Tibial nerve (tissue), 4 donors: ENCODE results near the gene ITPRID1.

ENCODE experiments used
- EP300 ChIP-seq, 2 donors: sonication (generic); formaldehyde crosslinking; IDR thresholded peaks; one replicate each; pipeline ENCODE4 v1.6.1; 2017; ENCODE audit warnings: antibody characterized with exemption in 2 of 2, mild to moderate bottlenecking in 1 of 2
- POLR2A ChIP-seq, 2 donors: fragments of 450-650 bp; IDR thresholded peaks; one replicate each; pipeline ENCODE4 v1.6.1; 2017; ENCODE audit warnings: antibody characterized with exemption in 2 of 2, mild to moderate bottlenecking in 2 of 2, moderate library complexity in 2 of 2
- TF ChIP-seq, protein P1 (sequence below), 5 experiments: fragments of 200-600 bp in 3 of 5; fragments of 450-650 bp in 2 of 5; sonication (generic) in 3 of 5; IDR thresholded peaks; one replicate each; pipeline ENCODE4 v1.5.1; 2016 to 2019; ENCODE audit warnings: antibody characterized with exemption in 5 of 5, mild to moderate bottlenecking in 3 of 5, moderate library complexity in 2 of 5

DNA sequence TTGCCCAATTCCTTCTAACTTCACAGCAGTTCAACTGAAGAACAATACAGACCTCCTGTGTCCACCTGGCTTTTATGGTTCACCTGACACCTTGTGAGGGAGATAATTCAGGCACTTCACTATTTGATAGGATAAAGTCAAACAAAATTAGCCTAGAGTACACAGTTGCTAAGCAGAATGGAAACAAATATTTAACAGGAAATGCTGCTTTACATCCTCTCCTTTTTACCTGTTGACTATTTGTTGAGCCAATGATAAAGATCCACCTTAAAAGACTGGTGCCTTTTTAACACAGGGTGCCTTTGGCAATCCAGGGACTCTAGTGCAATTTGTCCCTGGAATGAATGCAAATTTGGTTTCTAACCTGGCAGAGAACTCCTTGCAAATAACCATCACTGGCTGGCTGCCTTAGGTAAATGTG, 39.8 kb downstream of the ITPRID1 start:
- no peak for TF ChIP-seq POLR2A (IDR thresholded peaks at IDR 0.05)
- TF ChIP-seq, protein P1, sequence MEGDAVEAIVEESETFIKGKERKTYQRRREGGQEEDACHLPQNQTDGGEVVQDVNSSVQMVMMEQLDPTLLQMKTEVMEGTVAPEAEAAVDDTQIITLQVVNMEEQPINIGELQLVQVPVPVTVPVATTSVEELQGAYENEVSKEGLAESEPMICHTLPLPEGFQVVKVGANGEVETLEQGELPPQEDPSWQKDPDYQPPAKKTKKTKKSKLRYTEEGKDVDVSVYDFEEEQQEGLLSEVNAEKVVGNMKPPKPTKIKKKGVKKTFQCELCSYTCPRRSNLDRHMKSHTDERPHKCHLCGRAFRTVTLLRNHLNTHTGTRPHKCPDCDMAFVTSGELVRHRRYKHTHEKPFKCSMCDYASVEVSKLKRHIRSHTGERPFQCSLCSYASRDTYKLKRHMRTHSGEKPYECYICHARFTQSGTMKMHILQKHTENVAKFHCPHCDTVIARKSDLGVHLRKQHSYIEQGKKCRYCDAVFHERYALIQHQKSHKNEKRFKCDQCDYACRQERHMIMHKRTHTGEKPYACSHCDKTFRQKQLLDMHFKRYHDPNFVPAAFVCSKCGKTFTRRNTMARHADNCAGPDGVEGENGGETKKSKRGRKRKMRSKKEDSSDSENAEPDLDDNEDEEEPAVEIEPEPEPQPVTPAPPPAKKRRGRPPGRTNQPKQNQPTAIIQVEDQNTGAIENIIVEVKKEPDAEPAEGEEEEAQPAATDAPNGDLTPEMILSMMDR (IDR thresholded peaks at IDR 0.05): no peak
- no peak for TF ChIP-seq EP300 (IDR thresholded peaks at IDR 0.05)
